Type B pancreatic cell (in vitro differentiated cells): ENCODE results near the gene ZNF93. TPM values are rescaled to one million over a fixed set of nuclear protein-coding genes. Genes with fewer than 3 reads are reported as not detected.
"Not testable (repeated sequence)": the region's sequence is repeated elsewhere in the genome, so short reads cannot be mapped to it uniquely, and the experiment has no call there.

Experiments
- DNase-seq: peaks from one replicate; pipeline ENCODE4 v3.0.0; 2021; ENCODE audit warnings: mixed read lengths; ENCODE audit not compliant: unreplicated experiment; ENCODE audit errors: extremely low spot score
- H3K27ac Mint-ChIP-seq: 2 replicates; pipeline ENCODE4 v1.8.0; 2021; ENCODE audit warnings: mild to moderate bottlenecking, mixed read lengths
- H3K27me3 Mint-ChIP-seq: 2 replicates; pipeline ENCODE4 v1.8.0; 2021; ENCODE audit warnings: mixed read lengths
- H3K36me3 Mint-ChIP-seq: 2 replicates; pipeline ENCODE4 v1.8.0; 2021; ENCODE audit warnings: mixed read lengths
- H3K4me1 Mint-ChIP-seq: one replicate; pipeline ENCODE4 v1.8.0; 2021; ENCODE audit warnings: mixed read lengths; ENCODE audit not compliant: unreplicated experiment
- H3K4me3 Mint-ChIP-seq: 2 replicates; pipeline ENCODE4 v1.8.0; 2021; ENCODE audit warnings: mild to moderate bottlenecking, mixed read lengths
- H3K9me3 Mint-ChIP-seq: 2 replicates; pipeline ENCODE4 v1.8.0; 2021; ENCODE audit warnings: mixed read lengths
- CTCF ChIP-seq: fragments of 200-600 bp; sonication (generic); conservative IDR thresholded peaks from 2 replicates; pipeline ENCODE4 v1.5.0; 2021; ENCODE audit warnings: antibody characterized with exemption, mild to moderate bottlenecking
- total RNA-seq: library from RNA; stranded (reverse); gene quantifications from 2 replicates; pipeline ENCODE4 v1.2.1, GENCODE V29; 2021; ENCODE audit warnings: low replicate concordance

The ZNF93 gene
- total RNA-seq, 1 donor from 2014 or later: 26.3 TPM

GRCh38 chr19:19866611-19867248 lies 34.0 kb upstream of the ZNF93 start:
- no peak for TF ChIP-seq CTCF
- H3K36me3 Mint-ChIP-seq: peaks cover 40% of the 10 kb centered on the region
- no peaks in the 10 kb centered on the region for H3K27me3 Mint-ChIP-seq
- no peak for DNase-seq
- H3K4me3 Mint-ChIP-seq: peak overlapping the region; percentile 100
- peak overlapping the region; percentile 100 for H3K27ac Mint-ChIP-seq
- peaks cover 4% of the 10 kb centered on the region for H3K9me3 Mint-ChIP-seq
- peaks cover 7% of the 10 kb centered on the region for H3K4me1 Mint-ChIP-seq

DNA sequence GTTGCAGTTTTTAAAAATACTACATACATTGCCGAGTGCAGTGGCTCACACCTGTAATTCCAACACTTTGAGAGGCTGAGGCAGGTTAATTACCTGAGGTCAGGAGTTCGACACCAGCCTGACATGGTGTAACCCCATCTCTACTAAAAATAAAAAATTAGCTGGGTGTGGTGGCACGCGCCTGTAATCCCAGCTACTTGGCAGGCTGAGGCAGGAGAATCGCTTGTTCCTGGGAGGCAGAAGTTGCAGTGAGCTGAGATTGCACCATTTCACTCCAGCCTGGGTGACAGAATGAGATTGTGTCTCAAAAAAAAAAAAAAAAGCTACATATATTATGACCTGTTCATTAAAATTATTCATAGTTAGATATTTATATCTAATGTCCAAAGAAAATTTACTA lies 30.7 kb upstream of the ZNF93 start:
- H3K27me3 Mint-ChIP-seq, DNase-seq, H3K4me3 Mint-ChIP-seq, H3K27ac Mint-ChIP-seq, H3K4me1 Mint-ChIP-seq: not testable (repeated sequence)
- peaks cover 12% of the 10 kb centered on the region for H3K9me3 Mint-ChIP-seq
- peaks cover 62% of the 10 kb centered on the region for H3K36me3 Mint-ChIP-seq

DNA sequence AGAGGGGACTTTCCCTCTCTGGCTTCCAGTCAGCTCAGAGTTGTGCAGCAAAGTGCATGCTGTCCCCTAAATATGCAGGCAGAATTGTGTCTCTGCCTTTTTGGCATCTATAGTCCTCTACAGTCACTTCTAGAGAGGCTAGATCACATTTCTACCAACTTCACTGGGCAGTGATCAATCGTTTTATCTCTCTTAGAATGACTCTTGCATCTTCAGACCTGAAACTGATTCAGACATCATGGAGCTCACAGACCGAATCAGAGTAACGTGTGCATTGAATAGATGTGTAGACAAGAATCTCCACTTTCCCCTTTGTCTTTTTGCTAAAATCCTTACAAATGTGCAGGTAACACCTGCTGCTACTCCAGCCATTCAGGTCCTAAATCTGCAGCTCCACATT lies 28.8 kb upstream of the ZNF93 start:
- Mint-ChIP-seq H3K27me3 (no peaks in the 10 kb centered on the region), H3K27ac (no peak overlapping the region), H3K4me1 (peaks cover 6% of the 10 kb centered on the region), H3K9me3 (peaks cover 12% of the 10 kb centered on the region), H3K36me3 (peaks cover 67% of the 10 kb centered on the region), H3K4me3 (no peak overlapping the region)
- DNase-seq: no peak
- no peak for TF ChIP-seq CTCF

DNA sequence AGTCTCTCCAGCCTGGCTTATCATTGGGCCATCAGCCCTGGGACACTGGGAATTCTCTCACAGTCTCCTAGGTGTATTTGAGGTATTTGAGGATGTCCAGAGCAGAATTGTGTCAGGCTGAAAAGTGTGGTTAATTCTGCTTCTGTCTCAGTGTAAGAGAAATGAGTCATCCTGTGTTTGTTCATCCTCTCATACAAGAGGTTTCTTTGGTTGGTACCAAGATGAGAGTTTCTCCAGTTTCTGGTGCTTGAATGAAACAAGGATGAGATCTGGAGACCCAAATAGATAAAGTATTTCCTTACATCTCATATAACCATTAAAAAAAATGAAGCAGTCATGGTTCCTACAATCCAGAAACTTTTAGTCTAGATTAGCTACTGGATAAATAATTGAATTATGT lies 27.4 kb upstream of the ZNF93 start:
- Mint-ChIP-seq H3K4me1 (no peaks in the 10 kb centered on the region), H3K36me3 (peaks cover 65% of the 10 kb centered on the region), H3K9me3 (peaks cover 19% of the 10 kb centered on the region), H3K27me3 (no peaks in the 10 kb centered on the region), H3K4me3 (no peak overlapping the region), H3K27ac (no peak overlapping the region)
- no peak for TF ChIP-seq CTCF
- no peak for DNase-seq

DNA sequence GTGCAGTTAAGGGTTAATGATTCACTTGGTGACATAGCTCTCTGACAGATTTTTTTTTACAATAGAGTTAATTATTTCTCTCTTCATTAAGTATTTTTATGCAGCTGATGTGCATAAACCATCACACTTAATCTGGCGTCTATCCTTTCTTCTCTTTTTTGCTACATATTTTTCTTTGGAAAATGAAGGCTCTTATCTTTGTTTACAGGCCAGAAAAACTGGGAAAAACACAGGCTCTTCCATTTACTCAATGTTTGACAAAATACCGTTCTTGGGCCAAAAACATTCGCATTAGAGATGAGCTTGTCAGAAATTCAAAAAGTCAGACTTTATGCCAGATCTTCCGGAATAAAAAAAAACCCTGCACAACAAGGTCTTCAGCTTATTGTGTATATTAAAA lies 23.0 kb upstream of the ZNF93 start:
- Mint-ChIP-seq H3K27me3 (no peaks in the 10 kb centered on the region), H3K4me3 (no peak overlapping the region), H3K4me1 (no peaks in the 10 kb centered on the region), H3K27ac (no peak overlapping the region), H3K36me3 (peaks cover 72% of the 10 kb centered on the region), H3K9me3 (peaks cover 11% of the 10 kb centered on the region)
- TF ChIP-seq CTCF: no peak
- no peak for DNase-seq

- no peak overlapping the region for H3K4me3 Mint-ChIP-seq
- TF ChIP-seq CTCF: no peak
- no peak overlapping the region for H3K27ac Mint-ChIP-seq
- H3K27me3 Mint-ChIP-seq: no peaks in the 10 kb centered on the region
- DNase-seq: no peak
- peaks cover 6% of the 10 kb centered on the region for H3K9me3 Mint-ChIP-seq
- no peaks in the 10 kb centered on the region for H3K4me1 Mint-ChIP-seq
- H3K36me3 Mint-ChIP-seq: peaks cover 67% of the 10 kb centered on the region
Observed at GRCh38 chr19:19884583-19884982, 16.2 kb upstream of the ZNF93 start.

GRCh38 chr19:19892055-19892941 lies 8.4 kb upstream of the ZNF93 start:
- H3K4me3 Mint-ChIP-seq, H3K27ac Mint-ChIP-seq, H3K27me3 Mint-ChIP-seq, H3K4me1 Mint-ChIP-seq, DNase-seq: not testable (repeated sequence)
- peaks cover 61% of the 10 kb centered on the region for H3K36me3 Mint-ChIP-seq
- H3K9me3 Mint-ChIP-seq: peaks cover 31% of the 10 kb centered on the region
